Caco-2 (cell line): Measurements from ENCODE around the gene BSPRY. TPM values are rescaled to one million over a fixed set of nuclear protein-coding genes. Genes with fewer than 3 reads are reported as not detected.

Source experiments
- BruUV-seq: library from RNA; stranded (reverse); fragments of 400-500 nt; replicated peaks from 2 replicates; lab custom pipeline; 2021; lab: Mats Ljungman, UMichigan
- CTCF ChIA-PET: fragments of 300-600 bp; sonication (Branson Sonifier 250); formaldehyde crosslinking; loops from one replicate; lab custom pipeline; 2022; ENCODE audit warnings: antibody characterized with exemption; lab: Charles Lee
- POLR2A ChIA-PET: fragments of 300-600 bp; sonication (Branson Sonifier 250); formaldehyde crosslinking; loops from one replicate; lab custom pipeline; 2022; ENCODE audit warnings: antibody characterized with exemption; lab: Charles Lee
- DNase-seq, 2 experiments: peaks; one replicate each; pipeline versions ENCODE4 v3.0.0 to v3.0.0-alpha.2; 2020 to 2022
- H3K27me3 ChIP-seq: replicated peaks from 2 replicates; pipeline ENCODE4 v1.6.0; 2011; ENCODE audit warnings: low read length; ENCODE audit not compliant: control insufficient read depth, insufficient read depth
- H3K36me3 ChIP-seq: 2 replicates; pipeline ENCODE4 v1.5.1; 2011; ENCODE audit warnings: low read length; ENCODE audit not compliant: control insufficient read depth, insufficient read depth
- H3K4me1 ChIP-seq: fragments of 250-450 bp; sonication (Bioruptor Pico); 2 replicates; pipeline ENCODE4 v1.5.1; 2020; ENCODE audit warnings: mild to moderate bottlenecking
- H3K4me3 ChIP-seq: 2 replicates; pipeline ENCODE4 v1.5.1; 2011; ENCODE audit warnings: low read depth, mild to moderate bottlenecking, control low read depth, low read length
- H3K9me3 ChIP-seq: fragments of 250-450 bp; sonication (Bioruptor Pico); 2 replicates; pipeline ENCODE4 v1.5.1; 2020; ENCODE audit warnings: mild to moderate bottlenecking, moderate library complexity
- H3K27ac Mint-ChIP-seq: one replicate; pipeline ENCODE4 v1.8.0; 2022; ENCODE audit warnings: mixed read lengths; ENCODE audit not compliant: unreplicated experiment
- H3K27me3 Mint-ChIP-seq: one replicate; pipeline ENCODE4 v1.8.0; 2022; ENCODE audit warnings: mixed read lengths; ENCODE audit not compliant: insufficient read depth, unreplicated experiment
- H3K36me3 Mint-ChIP-seq: one replicate; pipeline ENCODE4 v1.8.0; 2022; ENCODE audit warnings: mild to moderate bottlenecking, mixed read lengths; ENCODE audit not compliant: insufficient read depth, unreplicated experiment
- H3K4me1 Mint-ChIP-seq: one replicate; pipeline ENCODE4 v1.8.0; 2022; ENCODE audit warnings: low read depth, mixed read lengths; ENCODE audit not compliant: unreplicated experiment
- H3K4me3 Mint-ChIP-seq: one replicate; pipeline ENCODE4 v1.8.0; 2022; ENCODE audit warnings: mild to moderate bottlenecking, moderate library complexity, mixed read lengths; ENCODE audit not compliant: unreplicated experiment
- H3K9me3 Mint-ChIP-seq: one replicate; pipeline ENCODE4 v1.8.0; 2022; ENCODE audit warnings: mixed read lengths; ENCODE audit not compliant: unreplicated experiment
- CTCF ChIP-seq, 2 experiments: fragments of 200-600 bp in 1 of 2; IDR thresholded peaks; 1 replicate in 1 of 2; 2 replicates in 1 of 2; pipeline versions ENCODE4 v1.5.1 to v1.8.0; 2011 to 2022; ENCODE audit warnings: antibody characterized with exemption in 1 of 2, control low read depth in 1 of 2, inconsistent platforms in 1 of 2, low read depth in 1 of 2, low read length in 1 of 2, mild to moderate bottlenecking in 1 of 2, moderate library complexity in 1 of 2; ENCODE audit not compliant: insufficient read depth in 1 of 2, severe bottlenecking in 1 of 2, unreplicated experiment in 1 of 2
- intact Hi-C: fragments of 100-400 bp; cut with micrococcal nuclease; formaldehyde crosslinking; loops from one replicate; pipeline ENCODE4 v1.10.0; 2022; ENCODE audit not compliant: unreplicated experiment
- total RNA-seq: library from RNA; stranded (reverse); gene quantifications from 2 replicates; pipeline ENCODE4 v1.2.3, GENCODE V29; 2022

BSPRY gene
- total RNA-seq, 1 experiment from 2014 or later: 14.7 TPM

- no peak overlapping the region for H3K27ac Mint-ChIP-seq
- ChIA-PET POLR2A (no interaction called here), CTCF (no interaction called here)
- Histone ChIP-seq H3K9me3 (no peaks in the 10 kb centered on the region), H3K36me3 (no peaks in the 10 kb centered on the region), H3K4me3 (no peak overlapping the region), H3K27me3 (no peaks in the 10 kb centered on the region), H3K4me1 (no peaks in the 10 kb centered on the region)
- no peak for TF ChIP-seq CTCF (IDR thresholded peaks at IDR 0.05; ENCODE audit: insufficient read depth in 1 of 2, low read depth in 1 of 2, low read length in 1 of 2, severe bottlenecking in 1 of 2, unreplicated experiment in 1 of 2)
- no peaks in the 10 kb centered on the region for H3K36me3 Mint-ChIP-seq
- DNase-seq: no peak
- no peaks in the 10 kb centered on the region for H3K27me3 Mint-ChIP-seq
- no peaks in the 10 kb centered on the region for H3K4me1 Mint-ChIP-seq
- intact Hi-C loops: no loop called here
- no peak overlapping the region for H3K4me3 Mint-ChIP-seq
- no peaks in the 10 kb centered on the region for H3K9me3 Mint-ChIP-seq
- no TSS peak for BruUV-seq
Measured at GRCh38 chr9:113313261-113313660, 36.1 kb upstream of the BSPRY start.

DNA sequence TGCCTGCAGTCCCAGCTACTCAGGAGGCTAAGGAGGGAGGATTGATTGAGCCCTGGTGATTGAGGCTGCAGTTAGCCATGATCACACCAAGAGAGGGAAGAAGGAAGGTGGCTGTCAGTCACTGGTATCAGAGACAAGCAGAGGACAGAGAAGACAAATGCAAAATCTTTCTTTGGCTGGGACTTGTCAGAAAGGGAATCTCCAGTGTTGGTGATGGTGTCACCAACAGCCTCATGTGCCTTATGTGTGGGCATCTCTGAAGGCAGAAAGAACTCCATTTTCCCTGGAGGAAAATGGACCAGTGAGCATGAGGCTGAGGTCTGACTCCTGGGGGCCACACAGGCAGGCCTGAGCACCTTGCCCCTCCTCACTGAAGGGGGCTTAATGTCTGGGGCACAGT lies 34.1 kb upstream of the BSPRY start:
- POLR2A ChIA-PET: interaction anchor here (0.6 kb wide), 1 partner anchor 25 kb away, joined by 4 read pairs; the partner anchor contains the start of gene WDR31
- DNase-seq: no peak
- Mint-ChIP-seq H3K4me1 (no peaks in the 10 kb centered on the region), H3K27ac (no peak overlapping the region), H3K27me3 (no peaks in the 10 kb centered on the region), H3K36me3 (no peaks in the 10 kb centered on the region), H3K4me3 (no peak overlapping the region), H3K9me3 (no peaks in the 10 kb centered on the region)
- intact Hi-C loops: no loop called here
- H3K4me3 ChIP-seq: no peak overlapping the region
- CTCF ChIA-PET: no interaction called here
- TF ChIP-seq CTCF (IDR thresholded peaks at IDR 0.05; ENCODE audit: insufficient read depth in 1 of 2, low read depth in 1 of 2, low read length in 1 of 2, severe bottlenecking in 1 of 2, unreplicated experiment in 1 of 2): no peak
- no TSS peak for BruUV-seq
- H3K27me3 ChIP-seq: no peaks in the 10 kb centered on the region
- no peaks in the 10 kb centered on the region for H3K9me3 ChIP-seq
- H3K4me1 ChIP-seq: no peaks in the 10 kb centered on the region
- H3K36me3 ChIP-seq: no peaks in the 10 kb centered on the region

GRCh38 chr9:113316030-113316429 lies 33.3 kb upstream of the BSPRY start:
- H3K27ac Mint-ChIP-seq: no peak overlapping the region
- intact Hi-C loops: no loop called here

More at GRCh38 chr9:113316030-113316429, 33.3 kb upstream of the BSPRY start:
- POLR2A ChIA-PET: no interaction called here
- CTCF ChIA-PET: no interaction called here
- no peak for TF ChIP-seq CTCF (IDR thresholded peaks at IDR 0.05; ENCODE audit: insufficient read depth in 1 of 2, low read depth in 1 of 2, low read length in 1 of 2, severe bottlenecking in 1 of 2, unreplicated experiment in 1 of 2)
- Mint-ChIP-seq H3K4me1 (no peaks in the 10 kb centered on the region), H3K9me3 (no peaks in the 10 kb centered on the region), H3K4me3 (no peak overlapping the region), H3K36me3 (no peaks in the 10 kb centered on the region), H3K27me3 (no peaks in the 10 kb centered on the region)
- BruUV-seq: no TSS peak
- no peaks in the 10 kb centered on the region for H3K9me3 ChIP-seq
- no peaks in the 10 kb centered on the region for H3K4me1 ChIP-seq
- no peaks in the 10 kb centered on the region for H3K27me3 ChIP-seq
- no peak overlapping the region for H3K4me3 ChIP-seq
- H3K36me3 ChIP-seq: no peaks in the 10 kb centered on the region
- no peak for DNase-seq
